RWPE2 (cell line): ENCODE results near the gene NOCT.

Experiments
- ATAC-seq: fragments of 200-7000 bp; cut with Tn5 transposase; 3 replicates; pipeline ENCODE4 v1.9.1; 2021; ENCODE audit warnings: low read depth
- DNase-seq: peaks from one replicate; pipeline ENCODE4 v3.0.0-alpha.2; 2020; ENCODE audit warnings: low spot score
- H3K27ac ChIP-seq: fragments of 450-650 bp; 2 replicates; pipeline ENCODE4 v1.5.1; 2017; ENCODE audit warnings: mild to moderate bottlenecking; ENCODE audit not compliant: poor library complexity, severe bottlenecking
- H3K27me3 ChIP-seq: fragments of 250-450 bp; sonication (Bioruptor Pico); 2 replicates; pipeline ENCODE4 v1.5.1; 2021; ENCODE audit warnings: mild to moderate bottlenecking, moderate library complexity; ENCODE audit not compliant: insufficient read depth, poor library complexity, severe bottlenecking
- H3K36me3 ChIP-seq: fragments of 250-450 bp; sonication (Bioruptor Pico); 2 replicates; pipeline ENCODE4 v1.5.1; 2020; ENCODE audit warnings: low read depth, mild to moderate bottlenecking, moderate library complexity
- H3K4me1 ChIP-seq: fragments of 250-450 bp; sonication (Bioruptor Pico); 2 replicates; pipeline ENCODE4 v1.5.1; 2021; ENCODE audit warnings: mild to moderate bottlenecking, moderate library complexity; ENCODE audit not compliant: insufficient read depth, poor library complexity, severe bottlenecking
- H3K4me3 ChIP-seq: fragments of 250-450 bp; sonication (Bioruptor Pico); 2 replicates; pipeline ENCODE4 v1.5.1; 2021; ENCODE audit warnings: mild to moderate bottlenecking, moderate library complexity; ENCODE audit not compliant: severe bottlenecking
- H3K9me3 ChIP-seq: fragments of 250-450 bp; sonication (Bioruptor Pico); 2 replicates; pipeline ENCODE4 v1.5.1; 2021; ENCODE audit warnings: mild to moderate bottlenecking, moderate library complexity; ENCODE audit not compliant: severe bottlenecking
- TF ChIP-seq, protein P1 (sequence below): fragments of 450-650 bp; IDR thresholded peaks from one replicate; pipeline ENCODE4 v1.5.1; 2017; ENCODE audit warnings: mild to moderate bottlenecking, moderate library complexity; ENCODE audit not compliant: poor library complexity, severe bottlenecking

The NOCT gene

DNA sequence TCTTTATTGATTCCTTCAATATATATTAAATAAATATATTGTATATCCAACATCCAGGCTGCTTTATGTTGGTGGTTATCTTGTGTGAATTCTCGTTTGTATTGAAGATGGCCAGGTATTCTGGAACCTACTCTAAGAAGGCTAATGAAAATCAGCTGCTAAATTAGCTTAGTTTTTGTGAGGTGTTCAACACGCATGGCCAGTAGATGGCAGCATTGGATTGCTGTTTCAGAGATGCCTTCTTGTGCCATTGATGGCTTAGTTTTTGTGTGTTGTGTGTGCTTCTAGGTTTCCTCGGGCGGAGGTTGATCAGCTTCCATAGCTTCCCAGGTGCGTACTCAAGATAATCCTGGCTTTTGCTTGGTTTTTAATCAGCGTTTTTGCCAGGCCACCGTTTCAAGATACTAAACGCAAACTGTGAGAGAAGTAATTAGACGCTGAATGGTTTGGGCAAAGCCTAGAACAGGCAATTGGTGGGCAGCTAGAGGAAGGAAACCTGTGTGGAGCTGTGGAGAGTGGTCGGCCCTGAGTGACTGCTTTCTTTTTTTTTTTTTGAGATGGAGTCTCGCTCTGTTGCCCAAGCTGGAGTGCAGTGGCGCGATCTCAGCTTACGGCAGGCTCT, 15.1 kb downstream of the NOCT start:
- no peaks in the 10 kb centered on the region for H3K4me1 ChIP-seq
- TF ChIP-seq, protein P1, sequence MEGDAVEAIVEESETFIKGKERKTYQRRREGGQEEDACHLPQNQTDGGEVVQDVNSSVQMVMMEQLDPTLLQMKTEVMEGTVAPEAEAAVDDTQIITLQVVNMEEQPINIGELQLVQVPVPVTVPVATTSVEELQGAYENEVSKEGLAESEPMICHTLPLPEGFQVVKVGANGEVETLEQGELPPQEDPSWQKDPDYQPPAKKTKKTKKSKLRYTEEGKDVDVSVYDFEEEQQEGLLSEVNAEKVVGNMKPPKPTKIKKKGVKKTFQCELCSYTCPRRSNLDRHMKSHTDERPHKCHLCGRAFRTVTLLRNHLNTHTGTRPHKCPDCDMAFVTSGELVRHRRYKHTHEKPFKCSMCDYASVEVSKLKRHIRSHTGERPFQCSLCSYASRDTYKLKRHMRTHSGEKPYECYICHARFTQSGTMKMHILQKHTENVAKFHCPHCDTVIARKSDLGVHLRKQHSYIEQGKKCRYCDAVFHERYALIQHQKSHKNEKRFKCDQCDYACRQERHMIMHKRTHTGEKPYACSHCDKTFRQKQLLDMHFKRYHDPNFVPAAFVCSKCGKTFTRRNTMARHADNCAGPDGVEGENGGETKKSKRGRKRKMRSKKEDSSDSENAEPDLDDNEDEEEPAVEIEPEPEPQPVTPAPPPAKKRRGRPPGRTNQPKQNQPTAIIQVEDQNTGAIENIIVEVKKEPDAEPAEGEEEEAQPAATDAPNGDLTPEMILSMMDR, result peak; percentile 89

DNA sequence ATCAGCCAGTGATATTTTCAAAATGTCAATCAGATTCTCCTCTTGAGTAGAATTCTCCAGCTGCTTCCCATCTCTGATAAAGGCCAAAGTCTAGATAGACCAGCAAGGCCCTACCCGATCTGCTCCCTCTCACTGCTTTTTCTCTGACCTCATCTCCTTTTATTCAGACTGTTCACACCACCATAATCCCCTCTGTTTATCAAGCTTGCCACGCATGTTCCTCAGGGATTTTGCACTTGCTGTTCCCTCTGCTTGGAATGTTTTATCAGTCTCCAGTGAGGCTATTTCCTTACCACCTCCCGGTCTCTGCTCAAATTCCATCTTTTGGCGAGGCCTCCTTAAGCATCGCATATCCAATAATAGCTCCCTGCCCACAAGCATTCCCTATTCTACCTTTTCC, 20.1 kb downstream of the NOCT start:
- no peak overlapping the region for H3K4me3 ChIP-seq
- TF ChIP-seq, protein P1, result no peak
- ATAC-seq, result no peak
- H3K27me3 ChIP-seq, result no peaks in the 10 kb centered on the region
- no peaks in the 10 kb centered on the region for H3K9me3 ChIP-seq
- H3K4me1 ChIP-seq, result no peaks in the 10 kb centered on the region
- DNase-seq, result no peak
- H3K36me3 ChIP-seq, result peaks cover 20% of the 10 kb centered on the region
- no peak overlapping the region for H3K27ac ChIP-seq

More for the DNA sequence above, 15.1 kb downstream of the NOCT start:
- no peak for DNase-seq
- peaks cover 12% of the 10 kb centered on the region; the same call in 1 of the 2 replicates for H3K36me3 ChIP-seq
- H3K4me3 ChIP-seq, result no peak overlapping the region
- no peaks in the 10 kb centered on the region for H3K27me3 ChIP-seq
- H3K9me3 ChIP-seq, result no peaks in the 10 kb centered on the region
- H3K27ac ChIP-seq, result no peak overlapping the region
- peak; percentile 64; the same call in 2 of the 3 replicates for ATAC-seq

DNA sequence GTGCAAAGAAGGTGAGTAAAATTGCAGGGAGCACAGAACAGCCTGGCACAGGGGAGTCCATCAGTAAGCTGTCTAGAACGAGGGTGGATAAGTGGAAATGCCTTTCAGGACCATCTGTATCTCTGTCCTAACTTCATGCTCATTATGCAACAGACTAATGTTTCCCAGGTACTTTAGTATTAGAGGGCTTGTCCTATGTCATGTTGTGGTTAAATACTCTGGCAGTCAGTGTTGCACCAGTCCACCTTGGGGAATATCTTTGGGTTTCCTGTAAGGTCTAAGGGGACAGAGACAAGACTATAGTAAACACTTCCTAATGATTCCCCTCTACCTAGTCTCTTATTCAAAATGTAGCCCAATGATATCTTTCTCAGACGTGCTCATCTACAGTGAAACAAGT, 21.3 kb downstream of the NOCT start:
- DNase-seq (no peak), ATAC-seq (no peak)
- Histone ChIP-seq H3K36me3 (peaks cover 16% of the 10 kb centered on the region), H3K4me1 (no peaks in the 10 kb centered on the region), H3K9me3 (no peaks in the 10 kb centered on the region), H3K27ac (no peak overlapping the region), H3K4me3 (no peak overlapping the region), H3K27me3 (no peaks in the 10 kb centered on the region)
- TF ChIP-seq, protein P1, result no peak

DNA sequence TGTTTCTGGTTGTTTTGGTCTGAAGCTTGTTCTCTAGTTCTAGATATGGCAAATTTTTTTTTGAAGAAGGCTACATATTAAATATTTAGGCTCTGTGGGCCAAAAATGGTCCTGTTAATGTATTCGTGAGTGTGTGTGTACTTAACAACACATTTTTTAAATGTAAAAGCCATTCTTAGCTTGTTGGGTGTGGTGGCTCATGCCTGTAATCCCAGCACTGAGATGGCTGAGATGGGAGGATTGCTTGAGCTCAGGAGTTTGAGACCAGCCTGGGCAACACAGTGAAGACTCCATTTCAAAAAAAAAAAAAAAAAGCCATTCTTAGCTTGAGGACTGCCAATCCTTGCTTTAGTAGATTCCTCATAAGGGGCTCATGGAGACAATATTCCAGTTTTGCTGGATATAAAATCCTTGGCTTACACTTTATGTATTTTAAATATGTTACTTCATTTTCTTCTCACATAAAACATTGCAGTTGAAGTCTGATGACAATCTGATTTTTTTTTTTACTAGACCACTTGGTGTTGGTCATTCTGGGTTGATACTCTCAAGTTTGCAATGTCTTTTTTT, 23.4 kb downstream of the NOCT start:
- no peaks in the 10 kb centered on the region for H3K9me3 ChIP-seq
- ATAC-seq, result no peak
- H3K4me3 ChIP-seq, result no peak overlapping the region
- DNase-seq, result no peak
- H3K4me1 ChIP-seq, result no peaks in the 10 kb centered on the region
- no peak overlapping the region for H3K27ac ChIP-seq
- TF ChIP-seq, protein P1, result no peak
- peaks cover 24% of the 10 kb centered on the region for H3K36me3 ChIP-seq
- H3K27me3 ChIP-seq, result no peaks in the 10 kb centered on the region

DNA sequence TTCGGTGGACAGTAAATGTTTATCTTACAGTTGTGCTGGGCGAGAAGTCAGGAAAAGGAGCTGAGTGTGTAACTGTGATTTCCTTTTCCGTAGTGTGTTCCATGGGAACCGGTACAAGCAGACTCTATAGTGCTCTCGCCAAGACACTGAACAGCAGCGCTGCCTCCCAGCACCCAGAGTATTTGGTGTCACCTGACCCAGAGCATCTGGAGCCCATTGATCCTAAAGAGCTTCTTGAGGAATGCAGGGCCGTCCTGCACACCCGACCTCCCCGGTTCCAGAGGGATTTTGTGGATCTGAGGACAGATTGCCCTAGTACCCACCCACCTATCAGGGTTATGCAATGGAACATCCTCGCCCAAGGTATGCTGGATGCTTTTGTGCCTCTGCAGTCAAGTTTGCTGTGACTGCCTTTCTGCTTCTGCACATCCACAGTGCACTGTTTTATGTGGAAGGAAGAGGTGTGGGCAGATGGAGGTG, 27.4 kb downstream of the NOCT start:
- ATAC-seq, result no peak
- Histone ChIP-seq H3K27ac (no peak overlapping the region), H3K4me1 (no peaks in the 10 kb centered on the region), H3K4me3 (no peak overlapping the region), H3K36me3 (peaks cover 49% of the 10 kb centered on the region), H3K27me3 (no peaks in the 10 kb centered on the region), H3K9me3 (no peaks in the 10 kb centered on the region)
- no peak for DNase-seq
- TF ChIP-seq, protein P1, result no peak
